H9 (cell line): ENCODE results near the gene ASMTL. TPM values are rescaled to one million over a fixed set of nuclear protein-coding genes. Genes with fewer than 3 reads are reported as not detected.

Experiments used
- DNase-seq: peaks from one replicate; pipeline ENCODE4 v3.0.0-alpha.2; 2017
- H2AFZ ChIP-seq: one replicate; pipeline ENCODE4 v1.6.1; 2013; ENCODE audit warnings: mild to moderate bottlenecking, low read length, control low read depth, moderate library complexity
- H2AK5ac ChIP-seq: 2 replicates; pipeline ENCODE4 v1.6.1; 2013; ENCODE audit warnings: low read length, control low read depth, mixed read lengths; ENCODE audit not compliant: insufficient read length
- H2BK120ac ChIP-seq: one replicate; pipeline ENCODE4 v1.6.1; 2013; ENCODE audit warnings: low read depth, mild to moderate bottlenecking, low read length, control low read depth, inconsistent platforms; ENCODE audit not compliant: poor library complexity, severe bottlenecking
- H2BK12ac ChIP-seq: 2 replicates; pipeline ENCODE4 v1.6.1; 2013; ENCODE audit warnings: low read length, control low read depth, mixed read lengths, low read depth; ENCODE audit not compliant: insufficient read length
- H2BK15ac ChIP-seq: 2 replicates; pipeline ENCODE4 v1.6.1; 2013; ENCODE audit warnings: low read depth, low read length, control low read depth
- H2BK20ac ChIP-seq: one replicate; pipeline ENCODE4 v1.6.1; 2013; ENCODE audit warnings: low read depth, mild to moderate bottlenecking, low read length, control low read depth, inconsistent platforms; ENCODE audit not compliant: poor library complexity, severe bottlenecking
- H2BK5ac ChIP-seq: 2 replicates; pipeline ENCODE4 v1.6.1; 2013; ENCODE audit warnings: low read length, control low read depth, mixed read lengths; ENCODE audit not compliant: insufficient read length
- H3K14ac ChIP-seq: 2 replicates; pipeline ENCODE4 v1.6.1; 2013; ENCODE audit warnings: low read length, control low read depth; ENCODE audit not compliant: insufficient read depth
- H3K18ac ChIP-seq: 2 replicates; pipeline ENCODE4 v1.6.1; 2013; ENCODE audit warnings: low read depth, mild to moderate bottlenecking, mixed read lengths, low read length, control low read depth; ENCODE audit not compliant: insufficient read length
- H3K23ac ChIP-seq: 2 replicates; pipeline ENCODE4 v1.6.1; 2013; ENCODE audit warnings: low read length, control low read depth, mixed read lengths, low read depth; ENCODE audit not compliant: insufficient read length
- H3K23me2 ChIP-seq: 2 replicates; pipeline ENCODE4 v1.6.1; 2013; ENCODE audit warnings: low read depth, mild to moderate bottlenecking, mixed read lengths, low read length, control low read depth; ENCODE audit not compliant: insufficient read length, poor library complexity, severe bottlenecking
- H3K27ac ChIP-seq: 2 replicates; pipeline ENCODE4 v1.5.1; 2013; ENCODE audit warnings: low read length, control low read depth, mixed read lengths, low read depth; ENCODE audit not compliant: insufficient read length
- H3K27me3 ChIP-seq: 2 replicates; pipeline ENCODE4 v1.6.1; 2013; ENCODE audit warnings: low read length, control low read depth, inconsistent platforms; ENCODE audit not compliant: insufficient read depth
- H3K4ac ChIP-seq: 2 replicates; pipeline ENCODE4 v1.6.1; 2013; ENCODE audit warnings: low read depth, mild to moderate bottlenecking, control low read depth, inconsistent platforms, low read length, moderate library complexity
- H3K4me1 ChIP-seq: 2 replicates; pipeline ENCODE4 v1.6.1; 2013; ENCODE audit warnings: low read length, control low read depth, inconsistent platforms; ENCODE audit not compliant: insufficient read depth
- H3K4me2 ChIP-seq: 2 replicates; pipeline ENCODE4 v1.6.1; 2013; ENCODE audit warnings: low read length, control low read depth, mixed read lengths; ENCODE audit not compliant: insufficient read length, insufficient read depth
- H3K56ac ChIP-seq: 2 replicates; pipeline ENCODE4 v1.6.1; 2013; ENCODE audit warnings: low read depth, mild to moderate bottlenecking, mixed read lengths, low read length, control low read depth; ENCODE audit not compliant: insufficient read length
- H3K79me1 ChIP-seq: 2 replicates; pipeline ENCODE4 v1.6.1; 2013; ENCODE audit warnings: low read depth, mild to moderate bottlenecking, moderate library complexity, low read length, control low read depth, inconsistent platforms; ENCODE audit not compliant: insufficient read depth, poor library complexity, severe bottlenecking
- H3K79me2 ChIP-seq: 2 replicates; pipeline ENCODE4 v1.6.1; 2013; ENCODE audit warnings: low read length, control low read depth, inconsistent platforms; ENCODE audit not compliant: insufficient read depth
- H3K9ac ChIP-seq: 2 replicates; pipeline ENCODE4 v1.6.1; 2013; ENCODE audit warnings: low read length, control low read depth, mixed read lengths; ENCODE audit not compliant: insufficient read length; ENCODE audit errors: extremely low read depth
- H3K9me3 ChIP-seq: one replicate; pipeline ENCODE4 v1.6.1; 2013; ENCODE audit warnings: low read depth, low read length, inconsistent platforms; ENCODE audit not compliant: control insufficient read depth
- H3T11ph ChIP-seq: one replicate; pipeline ENCODE4 v1.6.1; 2013; ENCODE audit warnings: mild to moderate bottlenecking, low read length, control low read depth, inconsistent platforms
- H4K20me1 ChIP-seq: one replicate; pipeline ENCODE4 v1.6.1; 2013; ENCODE audit not compliant: control insufficient read depth, insufficient read length, insufficient read depth
- H4K5ac ChIP-seq: 2 replicates; pipeline ENCODE4 v1.6.1; 2013; ENCODE audit warnings: low read depth, mild to moderate bottlenecking, mixed read lengths, low read length, control low read depth; ENCODE audit not compliant: insufficient read length
- H4K8ac ChIP-seq: replicated peaks from 2 replicates; pipeline ENCODE4 v1.6.1; 2013; ENCODE audit warnings: low read length, control low read depth, mixed read lengths, low read depth; ENCODE audit not compliant: insufficient read length
- H4K91ac ChIP-seq: 2 replicates; pipeline ENCODE4 v1.6.1; 2013; ENCODE audit warnings: low read depth, mild to moderate bottlenecking, moderate library complexity, mixed read lengths, low read length, control low read depth; ENCODE audit not compliant: insufficient read length
- H3K27ac Mint-ChIP-seq, 3 experiments: 2 replicates in 2 of 3; 3 replicates in 1 of 3; pipeline ENCODE4 v1.8.0; 2020 to 2021; ENCODE audit warnings: mixed read lengths in 3 of 3, mild to moderate bottlenecking in 1 of 3, moderate library complexity in 1 of 3
- H3K27me3 Mint-ChIP-seq: 2 replicates; pipeline ENCODE4 v1.8.0; 2021; ENCODE audit warnings: low read depth, mild to moderate bottlenecking, moderate library complexity, mixed read lengths
- H3K36me3 Mint-ChIP-seq, 3 experiments: 2 replicates in 2 of 3; 3 replicates in 1 of 3; pipeline ENCODE4 v1.8.0; 2020 to 2021; ENCODE audit warnings: low read depth in 3 of 3, mixed read lengths in 3 of 3; ENCODE audit not compliant: insufficient read depth in 1 of 3
- H3K4me1 Mint-ChIP-seq, 2 experiments: 2 replicates each; pipeline ENCODE4 v1.8.0; 2020; ENCODE audit warnings: mixed read lengths in 2 of 2
- H3K4me3 Mint-ChIP-seq, 2 experiments: 2 replicates in 1 of 2; 3 replicates in 1 of 2; pipeline ENCODE4 v1.8.0; 2020 to 2021; ENCODE audit warnings: mild to moderate bottlenecking in 2 of 2, mixed read lengths in 2 of 2, moderate library complexity in 1 of 2
- H3K9me3 Mint-ChIP-seq, 2 experiments: 2 replicates in 1 of 2; 3 replicates in 1 of 2; pipeline ENCODE4 v1.8.0; 2020; ENCODE audit warnings: mild to moderate bottlenecking in 2 of 2, mixed read lengths in 2 of 2, moderate library complexity in 1 of 2
- CTCF ChIP-seq: fragments of 200-600 bp; sonication (generic); conservative IDR thresholded peaks from 3 replicates; pipeline ENCODE4 v1.8.0; 2021; ENCODE audit warnings: antibody characterized with exemption, mild to moderate bottlenecking
- WGBS: extraction: QIAGEN DNeasy Blood & Tissue Kit; methylation state at CpG from one replicate; pipeline ENCODE4 v1.1.7; 2013; ENCODE audit warnings: missing lambda C conversion rate, low lambda C conversion rate, mixed read lengths; ENCODE audit not compliant: insufficient read length; ENCODE audit errors: extremely low coverage; 5-methylcytosine and 5-hydroxymethylcytosine counted together
- total RNA-seq: library from RNA; stranded (reverse); gene quantifications from 2 replicates; pipeline ENCODE4 v1.2.1, GENCODE V29; 2021

The ASMTL gene
- total RNA-seq, 1 experiment from 2014 or later, result 59.8 TPM

- Histone ChIP-seq H2AK5ac (no peak overlapping the region), H2BK20ac (no peak overlapping the region), H3K56ac (no peak overlapping the region), H3K9me3 (peaks cover 13% of the 10 kb centered on the region), H4K5ac (no peak overlapping the region), H2BK5ac (no peak overlapping the region), H2BK12ac (no peak overlapping the region), H3K4ac (no peak overlapping the region), H3K27ac (no peak overlapping the region), H3K4me2 (no peak overlapping the region), H3K18ac (no peak overlapping the region), H3K23ac (no peak overlapping the region), H4K8ac (no peak overlapping the region), H3K27me3 (no peaks in the 10 kb centered on the region), H3K9ac (no peak overlapping the region), H3K4me1 (no peaks in the 10 kb centered on the region), H2AFZ (no peak overlapping the region), H4K20me1 (no peaks in the 10 kb centered on the region), H3K79me2 (peaks cover 27% of the 10 kb centered on the region; the same call in 1 of the 2 replicates), H3K14ac (no peak overlapping the region), H3T11ph (no peak overlapping the region), H3K79me1 (peaks cover 11% of the 10 kb centered on the region), H3K23me2 (no peaks in the 10 kb centered on the region), H2BK120ac (no peak overlapping the region), H4K91ac (no peak overlapping the region), H2BK15ac (no peak overlapping the region)
- peak; percentile 19 for DNase-seq
- Mint-ChIP-seq H3K36me3 (peaks cover 44 to 47% (median 44%) of the 10 kb centered on the region in 3 experiments), H3K9me3 (peaks cover 34 to 37% of the 10 kb centered on the region in 2 experiments), H3K4me3 (no peak overlapping the region; a peak in 1 of 5 replicates), H3K27me3 (no peaks in the 10 kb centered on the region; the same call in none of the 2 replicates), H3K27ac (no peak overlapping the region; a peak in 1 of 7 replicates), H3K4me1 (0 out of 4 replicates have a peak, but pooled peaks cover 0 to 2% of the 10 kb centered on the region in 2 experiments)
- WGBS, result no CpG with 5 or more reads among the region's 9 CpGs
- TF ChIP-seq CTCF, result no peak
Measured at GRCh38 chrX:1450361-1451161, 2.1 kb downstream of the ASMTL start.
